Measurements from ENCODE around the gene SDK1.

Gene SDK1

GRCh38 chr7:4166340-4166739 is 865.3 kb downstream of the SDK1 start:
- DNase-seq (ENCODE audit: low read depth): no peak
- in situ Hi-C loops (cut with HindIII; ENCODE audit: low sequenced_read_pairs): no loop called here
- no peak overlapping the region for H3K4me3 ChIP-seq (ENCODE audit: low read depth, low read length)
- TF ChIP-seq CTCF (IDR thresholded peaks at IDR 0.05; ENCODE audit: low read depth, low read length, missing control alignments): no peak

- in situ Hi-C loops (cut with HindIII; ENCODE audit: low sequenced_read_pairs): no loop called here
- no peak overlapping the region for H3K4me3 ChIP-seq (ENCODE audit: low read depth, low read length)
- no peak for TF ChIP-seq CTCF (IDR thresholded peaks at IDR 0.05; ENCODE audit: low read depth, low read length, missing control alignments)
- DNase-seq (ENCODE audit: low read depth): no peak
Observed at GRCh38 chr7:4166807-4167206, 865.8 kb downstream of the SDK1 start.

GRCh38 chr7:4167385-4167910 is 866.4 kb downstream of the SDK1 start:
- no peak for DNase-seq (ENCODE audit: low read depth)
- TF ChIP-seq CTCF (IDR thresholded peaks at IDR 0.05; ENCODE audit: low read depth, low read length, missing control alignments): no peak
- H3K4me3 ChIP-seq (ENCODE audit: low read depth, low read length): no peak overlapping the region
- in situ Hi-C loops (cut with HindIII; ENCODE audit: low sequenced_read_pairs): no loop called here

- in situ Hi-C loops (cut with HindIII; ENCODE audit: low sequenced_read_pairs): no loop called here
- no peak for TF ChIP-seq CTCF (IDR thresholded peaks at IDR 0.05; ENCODE audit: low read depth, low read length, missing control alignments)
- DNase-seq (ENCODE audit: low read depth): no peak
- H3K4me3 ChIP-seq (ENCODE audit: low read depth, low read length): no peak overlapping the region
Observed at GRCh38 chr7:4168041-4168440, 867.0 kb downstream of the SDK1 start.

GRCh38 chr7:4168541-4168940 is 867.5 kb downstream of the SDK1 start:
- no peak for DNase-seq (ENCODE audit: low read depth)
- TF ChIP-seq CTCF (IDR thresholded peaks at IDR 0.05; ENCODE audit: low read depth, low read length, missing control alignments): no peak
- in situ Hi-C loops (cut with HindIII; ENCODE audit: low sequenced_read_pairs): no loop called here
- H3K4me3 ChIP-seq (ENCODE audit: low read depth, low read length): no peak overlapping the region

GRCh38 chr7:4169455-4169854 is 868.4 kb downstream of the SDK1 start:
- no peak overlapping the region for H3K4me3 ChIP-seq (ENCODE audit: low read depth, low read length)
- in situ Hi-C loops (cut with HindIII; ENCODE audit: low sequenced_read_pairs): no loop called here
- TF ChIP-seq CTCF (IDR thresholded peaks at IDR 0.05; ENCODE audit: low read depth, low read length, missing control alignments): no peak
- DNase-seq (ENCODE audit: low read depth): no peak

Measured in astrocyte of the cerebellum (primary cell).